ENCODE measurements around the gene PROCA1.

DNA sequence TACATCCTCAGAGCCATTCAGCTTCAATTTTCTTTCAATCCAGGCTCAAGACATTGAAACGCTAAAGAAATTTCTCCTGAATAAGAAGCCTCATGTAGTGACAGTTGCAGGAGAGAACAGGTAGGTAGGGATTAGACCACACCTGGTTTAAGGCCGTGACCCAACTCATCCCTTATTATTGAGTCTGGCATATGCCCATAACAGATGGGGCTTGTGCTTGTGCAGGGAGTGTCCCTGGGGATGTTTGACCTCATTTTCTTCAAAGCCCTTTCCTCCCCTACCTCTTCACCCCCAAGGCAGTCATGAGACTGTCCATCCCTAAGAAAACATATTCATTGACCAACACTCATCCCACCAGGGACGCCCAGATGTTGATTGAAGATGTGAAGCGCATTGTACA lies 25.4 kb downstream of the PROCA1 start:
- TF ChIP-seq, protein P1, sequence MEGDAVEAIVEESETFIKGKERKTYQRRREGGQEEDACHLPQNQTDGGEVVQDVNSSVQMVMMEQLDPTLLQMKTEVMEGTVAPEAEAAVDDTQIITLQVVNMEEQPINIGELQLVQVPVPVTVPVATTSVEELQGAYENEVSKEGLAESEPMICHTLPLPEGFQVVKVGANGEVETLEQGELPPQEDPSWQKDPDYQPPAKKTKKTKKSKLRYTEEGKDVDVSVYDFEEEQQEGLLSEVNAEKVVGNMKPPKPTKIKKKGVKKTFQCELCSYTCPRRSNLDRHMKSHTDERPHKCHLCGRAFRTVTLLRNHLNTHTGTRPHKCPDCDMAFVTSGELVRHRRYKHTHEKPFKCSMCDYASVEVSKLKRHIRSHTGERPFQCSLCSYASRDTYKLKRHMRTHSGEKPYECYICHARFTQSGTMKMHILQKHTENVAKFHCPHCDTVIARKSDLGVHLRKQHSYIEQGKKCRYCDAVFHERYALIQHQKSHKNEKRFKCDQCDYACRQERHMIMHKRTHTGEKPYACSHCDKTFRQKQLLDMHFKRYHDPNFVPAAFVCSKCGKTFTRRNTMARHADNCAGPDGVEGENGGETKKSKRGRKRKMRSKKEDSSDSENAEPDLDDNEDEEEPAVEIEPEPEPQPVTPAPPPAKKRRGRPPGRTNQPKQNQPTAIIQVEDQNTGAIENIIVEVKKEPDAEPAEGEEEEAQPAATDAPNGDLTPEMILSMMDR (conservative IDR thresholded peaks at IDR 0.05): no peak
- TF ChIP-seq EZH2 (IDR thresholded peaks at IDR 0.05; ENCODE audit: low read depth): no peak
